Activated T-cell treated with anti-CD3 and anti-CD28 coated beads for 48 hours (primary cell): ENCODE results near the gene HELZ.
"Not testable (repeated sequence)": the region's sequence is repeated elsewhere in the genome, so short reads cannot be mapped to it uniquely, and the experiment has no call there.

Experiments
- DNase-seq: peaks from one replicate; pipeline ENCODE4 v3.0.0-alpha.2; 2020; ENCODE audit warnings: low read depth

Gene HELZ

DNA sequence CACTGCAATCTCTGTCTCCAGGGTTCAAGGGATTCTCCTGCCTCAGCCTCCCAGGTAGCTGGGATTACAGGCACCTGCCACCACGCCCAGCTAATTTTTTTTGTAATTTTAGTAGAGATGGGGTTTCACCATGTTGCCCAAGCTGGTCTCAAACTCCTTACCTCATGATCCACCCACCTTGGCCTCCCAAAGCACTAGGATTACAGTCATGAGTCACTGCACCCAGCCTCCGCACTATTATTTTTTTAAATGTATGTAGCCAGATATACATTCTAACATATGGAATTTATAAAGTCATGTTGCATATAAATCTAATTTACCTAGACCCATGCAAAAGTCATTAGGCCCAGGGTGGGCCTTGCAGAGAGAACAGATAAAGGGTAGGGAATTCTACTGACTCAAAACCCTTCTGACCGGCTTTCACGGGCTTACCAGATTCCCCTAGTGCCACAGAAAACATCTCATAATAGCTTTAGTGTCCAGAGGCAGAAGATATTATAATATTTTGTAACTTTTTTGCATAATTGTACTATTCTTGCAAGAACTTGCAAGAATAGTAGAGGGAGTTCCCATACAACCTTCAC, 20.5 kb upstream of the HELZ start:
- DNase-seq = no peak

GRCh38 chr17:67262435-67263117, 17.6 kb upstream of the HELZ start:
- no peak for DNase-seq

DNA sequence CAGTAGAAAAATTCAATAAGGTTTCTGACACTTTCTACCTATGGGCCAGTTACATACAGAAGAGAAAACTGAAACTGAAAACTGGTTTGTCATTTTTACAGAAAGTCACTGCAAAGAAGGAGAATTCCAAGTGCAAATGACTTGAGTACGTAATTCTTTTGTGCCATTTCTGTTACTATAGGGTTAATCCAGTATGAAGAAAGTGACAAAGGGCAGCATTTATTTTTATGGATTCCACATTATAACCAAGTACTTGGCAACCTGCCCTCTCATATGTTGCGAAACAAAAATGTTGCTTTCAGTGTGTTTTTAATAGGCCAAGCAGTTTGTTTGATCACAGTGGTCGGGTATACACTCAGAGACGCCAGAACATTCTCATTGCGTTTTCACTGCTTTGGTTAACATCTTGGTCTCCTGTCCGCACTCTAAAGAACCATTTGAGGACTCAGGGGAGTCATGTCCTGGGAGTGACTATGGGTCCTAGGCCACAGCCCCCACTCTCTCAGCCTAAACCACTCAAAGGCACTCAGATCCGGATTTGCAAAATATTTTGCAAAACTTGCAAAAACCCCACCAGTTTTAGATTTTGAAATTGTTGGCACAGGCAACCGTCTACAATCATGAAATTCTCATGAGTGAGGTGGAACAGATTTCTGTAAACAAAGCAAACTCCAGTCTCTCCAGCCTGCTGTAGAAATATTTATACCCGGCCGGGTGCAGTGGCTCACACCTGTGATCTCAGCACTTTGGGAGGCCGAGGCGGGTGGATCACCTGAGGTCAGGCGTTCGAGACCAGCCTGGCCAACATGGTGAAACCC, 15.4 kb upstream of the HELZ start:
- no peak for DNase-seq

DNA sequence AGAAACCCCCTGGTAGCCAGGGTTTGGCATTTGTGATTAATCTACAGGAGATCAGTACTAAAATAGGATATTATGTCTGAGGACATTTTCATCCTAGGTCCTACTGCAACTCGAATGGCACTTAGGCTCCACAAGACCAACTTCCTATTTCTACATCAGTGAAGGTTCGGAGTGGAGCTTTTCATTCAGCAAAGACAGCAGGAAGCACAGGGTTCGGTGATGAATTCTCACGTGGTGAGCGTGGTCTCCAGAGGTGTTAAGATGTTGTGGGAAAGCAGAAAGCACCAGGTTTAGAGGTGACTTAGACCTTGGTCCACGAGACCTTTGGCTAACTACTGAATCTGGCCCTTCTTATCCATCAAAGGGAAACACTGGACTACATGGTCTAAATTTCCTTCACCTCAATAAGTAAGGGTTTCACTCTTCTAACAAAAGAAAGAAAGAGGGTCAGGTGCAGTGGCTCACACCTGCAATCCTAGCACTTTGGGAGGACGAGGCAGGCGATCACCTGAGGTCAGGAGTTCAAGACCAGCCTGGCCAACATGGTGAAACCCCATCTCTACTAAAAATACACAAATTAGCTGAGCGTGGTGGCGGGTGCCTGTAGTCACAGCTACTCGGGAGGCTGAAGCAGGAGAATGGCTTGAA, 13.9 kb upstream of the HELZ start:
- no peak for DNase-seq

- no peak for DNase-seq
Observed at GRCh38 chr17:67256075-67256732, 11.2 kb upstream of the HELZ start.

DNA sequence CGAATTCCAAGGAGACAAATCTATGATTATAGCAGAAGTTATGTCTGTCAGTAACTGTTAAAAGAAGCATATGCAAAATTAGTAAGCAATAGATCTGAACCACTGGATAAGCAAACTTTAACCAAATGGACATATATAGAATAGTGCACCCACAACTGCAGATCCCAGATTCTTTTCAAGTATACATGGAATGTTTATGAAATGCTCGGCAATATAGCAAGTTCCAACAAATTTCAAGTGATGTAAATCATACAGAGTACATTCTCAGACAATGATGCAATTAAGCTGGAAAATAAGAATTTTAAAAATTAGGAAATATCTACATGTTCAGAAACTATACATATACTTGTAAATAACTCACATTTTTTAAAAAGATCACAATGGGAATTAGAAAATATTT, 8.4 kb upstream of the HELZ start:
- DNase-seq = no peak

- not testable (repeated sequence) for DNase-seq
Observed at GRCh38 chr17:67251586-67251985, 6.6 kb upstream of the HELZ start.

DNA sequence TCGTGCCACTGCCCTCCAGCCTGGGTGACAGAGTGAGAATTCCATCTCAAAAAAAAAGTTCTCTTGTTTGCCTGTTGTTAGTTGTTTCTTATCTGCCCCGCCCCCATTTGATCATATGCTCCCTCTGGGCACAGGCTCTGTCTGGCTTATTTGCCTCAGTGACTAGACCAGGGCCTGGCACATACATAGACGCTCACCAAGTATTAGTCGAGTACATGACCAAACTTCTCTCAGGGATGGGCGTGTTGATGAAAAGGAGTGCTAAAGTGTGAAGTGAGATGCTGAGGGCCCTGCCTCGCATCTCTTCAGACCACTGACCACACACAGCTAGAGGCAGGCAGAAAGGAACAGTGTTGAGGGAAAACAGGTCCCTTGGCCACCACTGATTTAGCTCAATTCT, 3.3 kb upstream of the HELZ start:
- no peak for DNase-seq

GRCh38 chr17:67247416-67247900, 2.5 kb upstream of the HELZ start:
- DNase-seq = no peak

DNA sequence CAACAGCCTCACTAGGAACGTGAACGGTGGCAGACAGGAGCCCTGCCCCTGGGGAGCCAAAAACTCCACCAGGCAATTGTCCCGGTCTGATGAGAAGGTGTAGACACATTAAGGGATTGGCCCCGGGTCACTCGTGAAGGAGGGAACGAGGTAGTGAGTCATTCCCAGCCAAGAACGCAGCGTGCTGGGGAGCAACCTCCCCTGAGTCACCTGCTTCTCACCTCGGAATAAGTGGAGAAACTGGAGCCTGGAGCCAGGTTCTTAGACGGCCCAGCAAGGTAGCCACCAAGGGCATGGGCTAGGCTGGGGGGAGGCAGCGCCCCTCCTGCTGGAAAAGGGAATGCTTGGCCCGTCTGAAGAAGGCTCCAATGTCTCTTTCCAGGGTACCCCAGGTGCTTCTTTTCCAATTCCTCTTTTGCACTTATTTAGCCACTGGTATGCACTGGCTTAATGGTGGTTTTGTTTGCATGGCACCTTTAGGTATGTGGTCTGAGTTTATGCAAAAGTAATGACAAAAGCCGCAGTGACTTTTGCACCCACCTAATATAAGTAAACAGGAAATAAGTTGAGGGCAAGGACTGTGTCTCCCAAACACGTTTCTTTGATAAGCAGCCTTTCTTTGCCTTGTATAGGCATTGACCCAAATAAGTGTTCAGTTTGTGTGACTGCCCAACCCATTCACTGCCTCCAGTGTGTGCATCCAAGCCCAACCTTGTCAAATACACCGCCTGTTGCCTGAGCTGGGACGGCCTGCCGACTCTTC, 1.8 kb upstream of the HELZ start:
- no peak for DNase-seq

GRCh38 chr17:67246403-67246652, 1.3 kb upstream of the HELZ start:
- no peak for DNase-seq

- peak; percentile 39 for DNase-seq
Observed at GRCh38 chr17:67245694-67246402, 852 bp upstream of the HELZ start.

- no peak for DNase-seq
Observed at GRCh38 chr17:67244431-67245072, 444 bp downstream of the HELZ start.

- no peak for DNase-seq
Observed at GRCh38 chr17:67243284-67243683, 1.7 kb downstream of the HELZ start.

GRCh38 chr17:67241719-67242341, 3.2 kb downstream of the HELZ start:
- DNase-seq = no peak

DNA sequence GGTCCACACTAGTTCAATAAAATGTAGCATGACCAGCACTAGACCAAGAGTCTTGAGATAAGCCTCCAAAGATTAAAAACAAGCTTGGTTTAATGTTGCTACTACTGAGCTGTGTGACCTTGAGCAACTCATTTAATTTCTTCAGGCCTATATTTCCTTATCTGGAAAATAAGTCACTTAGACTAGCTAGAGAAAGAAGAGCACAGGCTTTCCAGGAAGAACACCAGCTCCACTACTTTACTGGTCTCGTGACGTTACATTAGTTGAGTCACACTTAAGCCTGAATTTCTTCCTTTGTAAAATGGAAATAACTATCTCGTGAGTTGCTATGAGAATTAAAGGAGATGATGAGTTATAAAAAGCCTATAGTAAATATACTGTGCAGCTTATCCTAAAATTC, 5.4 kb downstream of the HELZ start:
- DNase-seq = no peak

GRCh38 chr17:67238991-67239390, 6.0 kb downstream of the HELZ start:
- DNase-seq = no peak

DNA sequence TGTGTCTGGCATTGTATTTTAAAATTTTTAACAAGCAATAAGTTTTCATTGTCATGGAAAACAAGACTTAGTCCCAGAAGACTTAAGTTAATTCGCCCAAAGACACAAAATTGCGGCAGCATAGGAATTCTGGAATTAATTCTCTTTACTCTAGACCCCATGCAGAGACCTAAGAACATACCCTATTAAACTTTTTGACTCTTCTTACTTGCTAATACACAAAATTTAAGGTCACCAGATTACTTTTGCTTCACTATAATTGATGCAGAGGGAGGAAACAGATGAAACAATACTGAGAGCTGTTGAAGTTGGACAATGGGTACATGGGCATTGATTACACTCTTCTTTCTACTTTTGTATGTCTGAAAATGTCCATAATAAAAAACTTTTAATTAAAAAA, 12.6 kb downstream of the HELZ start:
- no peak for DNase-seq

DNA sequence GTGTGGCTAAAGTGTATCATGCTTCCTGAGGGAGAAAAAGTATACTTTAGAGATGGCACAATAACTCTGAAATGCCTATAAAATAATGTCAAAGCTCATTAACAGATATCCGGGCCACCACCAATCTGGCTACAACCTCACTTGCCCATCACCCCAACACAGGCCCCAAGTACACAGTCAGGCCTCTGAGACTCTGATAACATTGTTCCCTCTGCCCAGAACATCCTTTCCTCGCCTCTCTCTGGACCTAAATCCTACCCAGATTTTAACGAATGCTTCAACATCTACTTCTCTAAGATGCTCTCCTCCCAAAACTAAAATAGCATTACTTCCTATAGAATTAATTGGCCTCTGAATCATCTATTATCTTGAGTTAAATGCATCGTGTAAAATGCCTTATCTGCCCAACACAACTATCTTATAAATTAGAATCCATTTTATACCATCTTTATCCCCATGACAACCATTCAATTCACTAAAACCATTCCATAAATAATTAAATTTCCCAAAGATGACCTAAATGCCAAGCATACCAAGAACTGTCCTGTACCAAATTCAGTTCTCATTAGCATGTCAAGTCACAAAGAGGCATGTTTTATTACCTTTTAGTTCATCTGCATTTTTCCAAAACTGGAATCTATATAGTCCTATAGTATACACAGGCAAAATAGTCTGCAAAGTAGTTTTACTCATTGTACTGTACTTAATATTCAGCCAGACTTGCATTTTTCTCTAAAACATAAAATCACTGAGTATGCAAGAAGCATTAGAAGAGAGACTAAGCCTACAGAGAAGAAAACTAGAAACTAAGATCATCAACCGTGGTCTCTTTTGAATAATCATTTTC, 15.7 kb downstream of the HELZ start:
- DNase-seq = no peak
